K562 (cell line): ENCODE data around the gene YBX1. TPM values are rescaled to one million over a fixed set of nuclear protein-coding genes. Genes with fewer than 3 reads are reported as not detected.

ENCODE experiments used
- CEBPG ChIP-seq, 3 experiments: fragments of 200-800 bp in 1 of 3; sonication (Bioruptor generic) in 1 of 3; sonication (generic) in 1 of 3; formaldehyde crosslinking in 1 of 3; IDR thresholded peaks in 2 of 3; conservative IDR thresholded peaks in 1 of 3; 2 replicates each; pipeline versions ENCODE4 v1.6.1 to v1.8.0; 2016 to 2022; ENCODE audit warnings: missing compliant biosample characterization in 2 of 3, missing genetic modification characterization in 2 of 3, mild to moderate bottlenecking in 1 of 3, missing genetic modification reagents in 1 of 3
- ELF4 ChIP-seq: fragments of 450-650 bp; formaldehyde crosslinking; IDR thresholded peaks from 2 replicates; pipeline ENCODE4 v1.4.0; 2022; ENCODE audit warnings: missing genetic modification characterization
- HDAC2 ChIP-seq: fragments of 450-650 bp; IDR thresholded peaks from 2 replicates; pipeline ENCODE4 v1.6.1; 2016; ENCODE audit warnings: mild to moderate bottlenecking
- HOMEZ ChIP-seq: fragments of 250-450 bp; sonication (Bioruptor Pico); IDR thresholded peaks from 2 replicates; pipeline ENCODE4 v1.4.0; 2020; ENCODE audit warnings: mild to moderate bottlenecking, moderate library complexity
- KDM2B ChIP-seq: fragments of 250-450 bp; sonication (Bioruptor Pico); IDR thresholded peaks from 2 replicates; pipeline ENCODE4 v1.8.0; 2021; ENCODE audit warnings: mild to moderate bottlenecking, moderate library complexity
- KLF10 ChIP-seq: fragments of 250-450 bp; sonication (Bioruptor Pico); IDR thresholded peaks from 2 replicates; pipeline ENCODE4 v1.6.1; 2021; ENCODE audit warnings: matching md5 sums
- KLF16 ChIP-seq: IDR thresholded peaks from 2 replicates; pipeline ENCODE4 v1.6.1; 2016; ENCODE audit warnings: antibody characterized with exemption
- MTA2 ChIP-seq: fragments of 450-650 bp; IDR thresholded peaks from 2 replicates; pipeline ENCODE4 v1.6.1; 2016; ENCODE audit warnings: low read depth
- PML ChIP-seq: IDR thresholded peaks from 2 replicates; pipeline ENCODE4 v1.6.1; 2012; ENCODE audit warnings: low read length, inconsistent platforms
- POLR3G ChIP-seq: IDR thresholded peaks from 2 replicates; pipeline ENCODE4 v1.6.1; 2011; ENCODE audit not compliant: insufficient read length, insufficient replicate concordance; ENCODE audit errors: extremely low read depth
- SMARCE1 ChIP-seq: fragments of 450-650 bp; IDR thresholded peaks from 2 replicates; pipeline ENCODE4 v1.7.1; 2016; ENCODE audit warnings: mild to moderate bottlenecking
- SREBF1 ChIP-seq: fragments of 150-350 bp; IDR thresholded peaks from 2 replicates; pipeline ENCODE4 v1.6.1; 2014; ENCODE audit warnings: antibody characterized with exemption, low read depth, low read length, borderline replicate concordance
- SRSF7 ChIP-seq: fragments of 200-400 bp; formaldehyde crosslinking; optimal IDR thresholded peaks from 2 replicates; pipeline ENCODE3; 2017; ENCODE audit warnings: mild to moderate bottlenecking, low read depth, low read length
- TAF1 ChIP-seq: IDR thresholded peaks from 2 replicates; pipeline ENCODE4 v1.6.1; 2011; ENCODE audit warnings: mild to moderate bottlenecking, low read length, moderate library complexity; ENCODE audit not compliant: insufficient read depth, control insufficient read depth, severe bottlenecking; ENCODE audit errors: extremely low read depth
- THRAP3 ChIP-seq: fragments of 450-650 bp; IDR thresholded peaks from 2 replicates; pipeline ENCODE4 v1.6.1; 2016; ENCODE audit warnings: mild to moderate bottlenecking, inconsistent platforms, borderline replicate concordance
- ZNF174 ChIP-seq: fragments of 250-450 bp; sonication (Bioruptor Pico); IDR thresholded peaks from 2 replicates; pipeline ENCODE4 v1.4.0; 2020; ENCODE audit warnings: mild to moderate bottlenecking
- ZNF175 ChIP-seq: fragments of 200-800 bp; sonication (Bioruptor generic); IDR thresholded peaks from 2 replicates; pipeline ENCODE4 v1.6.1; 2016; ENCODE audit warnings: low read depth, mild to moderate bottlenecking, missing genetic modification characterization, missing compliant biosample characterization
- ZNF24 ChIP-seq: fragments of 450-650 bp; IDR thresholded peaks from 2 replicates; pipeline ENCODE4 v1.6.1; 2016
- ZNF316 ChIP-seq: fragments of 450-650 bp; IDR thresholded peaks from 2 replicates; pipeline ENCODE4 v1.6.1; 2016
- ZNF324 ChIP-seq: fragments of 250-450 bp; sonication (Bioruptor Pico); IDR thresholded peaks from 2 replicates; pipeline ENCODE4 v1.4.0; 2020; ENCODE audit warnings: mild to moderate bottlenecking
- ZNF398 ChIP-seq: fragments of 250-450 bp; sonication (Bioruptor Pico); IDR thresholded peaks from 2 replicates; pipeline ENCODE4 v1.8.0; 2021; ENCODE audit warnings: moderate library complexity, mild to moderate bottlenecking, inconsistent platforms
- ZNF699 ChIP-seq: fragments of 250-450 bp; sonication (Bioruptor Pico); IDR thresholded peaks from 2 replicates; pipeline ENCODE4 v1.8.0; 2021; ENCODE audit warnings: mild to moderate bottlenecking, moderate library complexity; ENCODE audit not compliant: insufficient replicate concordance
- ZNF764 ChIP-seq: fragments of 250-450 bp; sonication (Bioruptor Pico); IDR thresholded peaks from 2 replicates; pipeline ENCODE4 v1.4.0; 2020; ENCODE audit warnings: low read depth, mild to moderate bottlenecking, moderate library complexity
- polyA plus RNA-seq, 8 experiments: library from polyadenylated mRNA; depleted of rRNA in 4 of 8; stranded (reverse) in 5 of 8; unstranded in 3 of 8; fragments of >200 nt; fragmentation: Nextera tagmentation in 2 of 8; fragmentation: Illumina TruSeq in 1 of 8; extraction: Ambion mirVana in 2 of 8; extraction: Trizol in 1 of 8; gene quantifications; 2 replicates each; pipeline versions ENCODE4 v1.2.1 to v1.2.3, GENCODE V29; 2011 to 2014; ENCODE audit warnings: inconsistent platforms in 1 of 8, missing spikeins in 1 of 8
- total RNA-seq, 7 experiments: library from RNA; depleted of rRNA in 6 of 7; stranded (reverse); fragments of >200 nt in 6 of 7; fragmentation: Illumina TruSeq in 2 of 7; extraction: Trizol in 2 of 7; gene quantifications; 2 replicates each; pipeline versions ENCODE4 v1.2.1 to v1.2.3, GENCODE V29; 2011 to 2021; ENCODE audit warnings: low replicate concordance in 1 of 7
- TF ChIP-seq, protein P1 (sequence below): fragments of 250-450 bp; sonication (Bioruptor Pico); IDR thresholded peaks from 2 replicates; pipeline ENCODE4 v1.5.0; 2021

The YBX1 gene
- total and polyA plus RNA-seq, 9 of the 15 experiments (the other 6 are each of a cell fraction or from before 2014, with no cell fraction given): 363 to 1,955 (median 1,216) TPM

- TF ChIP-seq ZNF398: no peak
- peak; percentile 59; the same call in 1 of the 2 replicates for TF ChIP-seq HOMEZ (CRISPR knock-in tag)
- peak; percentile 93 for TF ChIP-seq HDAC2
- TF ChIP-seq ZNF174: no peak
- TF ChIP-seq PML: peak; percentile 78
- no peak for TF ChIP-seq ZNF764 (CRISPR knock-in tag)
- TF ChIP-seq ZNF699: no peak
- TF ChIP-seq ZNF24: peak; percentile 67
- TF ChIP-seq ZNF316: 0 out of 2 replicates have a peak, but pooled peaks have one; percentile 15
- peak; percentile 96 for TF ChIP-seq TAF1
- TF ChIP-seq THRAP3: no peak
- TF ChIP-seq, protein P1, sequence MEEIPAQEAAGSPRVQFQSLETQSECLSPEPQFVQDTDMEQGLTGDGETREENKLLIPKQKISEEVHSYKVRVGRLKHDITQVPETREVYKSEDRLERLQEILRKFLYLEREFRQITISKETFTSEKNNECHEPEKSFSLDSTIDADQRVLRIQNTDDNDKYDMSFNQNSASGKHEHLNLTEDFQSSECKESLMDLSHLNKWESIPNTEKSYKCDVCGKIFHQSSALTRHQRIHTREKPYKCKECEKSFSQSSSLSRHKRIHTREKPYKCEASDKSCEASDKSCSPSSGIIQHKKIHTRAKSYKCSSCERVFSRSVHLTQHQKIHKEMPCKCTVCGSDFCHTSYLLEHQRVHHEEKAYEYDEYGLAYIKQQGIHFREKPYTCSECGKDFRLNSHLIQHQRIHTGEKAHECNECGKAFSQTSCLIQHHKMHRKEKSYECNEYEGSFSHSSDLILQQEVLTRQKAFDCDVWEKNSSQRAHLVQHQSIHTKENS (CRISPR knock-in tag): no peak
- peak; percentile 36; the same call in 1 of the 2 replicates for TF ChIP-seq CEBPG (CRISPR knock-in tag; IDR thresholded peaks at IDR 0.05)
- TF ChIP-seq CEBPG (tag; conservative IDR thresholded peaks at IDR 0.05 in 1 of 2, IDR thresholded peaks at IDR 0.05 in 1 of 2): no peak
- no peak for TF ChIP-seq KLF10 (CRISPR knock-in tag)
- no peak for TF ChIP-seq ZNF324 (CRISPR knock-in tag)
- no peak for TF ChIP-seq KLF16
- TF ChIP-seq ZNF175 (CRISPR knock-in tag): no peak
- no peak for TF ChIP-seq POLR3G
- no peak for TF ChIP-seq ELF4
- TF ChIP-seq SRSF7: no peak
- TF ChIP-seq SMARCE1: 0 out of 2 replicates have a peak, but pooled peaks have one; percentile 56
- no peak for TF ChIP-seq SREBF1
- TF ChIP-seq MTA2: peak; percentile 67; the same call in 1 of the 2 replicates
- no peak for TF ChIP-seq KDM2B (CRISPR knock-in tag)
Measured at GRCh38 chr1:42657981-42658876, 24.0 kb upstream of the YBX1 start, which contains the start of gene PPIH (continued).
